Spleen (tissue), 7 donors: ENCODE results near the gene SLC5A9.

Experiments
- POLR2A ChIP-seq, 3 donors: fragments of 450-650 bp; IDR thresholded peaks; one replicate each; pipeline ENCODE4 v1.5.1; 2017; ENCODE audit warnings: antibody characterized with exemption in 3 of 3, mild to moderate bottlenecking in 1 of 3
- POLR2AphosphoS5 ChIP-seq, 3 donors: sonication (generic); formaldehyde crosslinking; IDR thresholded peaks; one replicate each; pipeline ENCODE4 v1.5.1; 2017; ENCODE audit warnings: antibody characterized with exemption in 3 of 3
- TF ChIP-seq, protein P1 (sequence below), 11 experiments: fragments of 200-600 bp in 7 of 11; fragments of 450-650 bp in 4 of 11; sonication (generic) in 4 of 11; IDR thresholded peaks in 8 of 11; conservative IDR thresholded peaks in 3 of 11; 1 replicate in 7 of 11; 2 replicates in 4 of 11; pipeline versions ENCODE4 v1.4.0 to v1.8.0; 2016 to 2021; ENCODE audit warnings: antibody characterized with exemption in 11 of 11, inconsistent platforms in 4 of 11, mild to moderate bottlenecking in 1 of 11
- donor health status: DM: no; HTN: no; CAD: no; lungs with moderate emphysema.
- donor health status: DM: no; HTN: no; CAD: no.
- donor health status: DM: no; HTN: no; CAD: no.

GRCh38 chr1:48235652-48236051 lies 13.1 kb downstream of the SLC5A9 start:
- TF ChIP-seq POLR2A (IDR thresholded peaks at IDR 0.05): no peak
- TF ChIP-seq, protein P1, sequence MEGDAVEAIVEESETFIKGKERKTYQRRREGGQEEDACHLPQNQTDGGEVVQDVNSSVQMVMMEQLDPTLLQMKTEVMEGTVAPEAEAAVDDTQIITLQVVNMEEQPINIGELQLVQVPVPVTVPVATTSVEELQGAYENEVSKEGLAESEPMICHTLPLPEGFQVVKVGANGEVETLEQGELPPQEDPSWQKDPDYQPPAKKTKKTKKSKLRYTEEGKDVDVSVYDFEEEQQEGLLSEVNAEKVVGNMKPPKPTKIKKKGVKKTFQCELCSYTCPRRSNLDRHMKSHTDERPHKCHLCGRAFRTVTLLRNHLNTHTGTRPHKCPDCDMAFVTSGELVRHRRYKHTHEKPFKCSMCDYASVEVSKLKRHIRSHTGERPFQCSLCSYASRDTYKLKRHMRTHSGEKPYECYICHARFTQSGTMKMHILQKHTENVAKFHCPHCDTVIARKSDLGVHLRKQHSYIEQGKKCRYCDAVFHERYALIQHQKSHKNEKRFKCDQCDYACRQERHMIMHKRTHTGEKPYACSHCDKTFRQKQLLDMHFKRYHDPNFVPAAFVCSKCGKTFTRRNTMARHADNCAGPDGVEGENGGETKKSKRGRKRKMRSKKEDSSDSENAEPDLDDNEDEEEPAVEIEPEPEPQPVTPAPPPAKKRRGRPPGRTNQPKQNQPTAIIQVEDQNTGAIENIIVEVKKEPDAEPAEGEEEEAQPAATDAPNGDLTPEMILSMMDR (IDR thresholded peaks at IDR 0.05 in 8 of 11, conservative IDR thresholded peaks at IDR 0.05 in 3 of 11): no peak
- no peak for TF ChIP-seq POLR2AphosphoS5 (IDR thresholded peaks at IDR 0.05)
